IMR-90 (cell line): ENCODE results near the gene ATP10B. TPM values are rescaled to one million over a fixed set of nuclear protein-coding genes. Genes with fewer than 3 reads are reported as not detected.

Experiments used
- ATAC-seq: fragments of 200-7000 bp; cut with Tn5 transposase; 2 replicates; pipeline ENCODE4 v1.9.1; 2020; ENCODE audit warnings: low read depth, mild to moderate bottlenecking, moderate library complexity
- BruUV-seq: library from RNA; stranded (reverse); fragments of 400-500 nt; replicated peaks from 2 replicates; lab custom pipeline; 2021; lab: Mats Ljungman, UMichigan
- CTCF ChIA-PET: fragments of 300-600 bp; formaldehyde crosslinking; extraction: SDS; loops from one replicate; lab custom pipeline; 2021; ENCODE audit warnings: antibody characterized with exemption; lab: Yijun Ruan, JAX
- POLR2A ChIA-PET: fragments of 300-600 bp; sonication (Branson Sonifier 250); formaldehyde crosslinking; loops from one replicate; lab custom pipeline; 2022; ENCODE audit warnings: antibody characterized with exemption; ENCODE audit not compliant: unreplicated experiment; lab: Charles Lee
- DNase-seq: peaks from one replicate; pipeline ENCODE4 v3.0.0; 2013
- H2AFZ ChIP-seq: replicated peaks from 2 replicates; pipeline ENCODE3; 2013; ENCODE audit warnings: low read length, mild to moderate bottlenecking; ENCODE audit not compliant: poor library complexity
- H2AK5ac ChIP-seq: 2 replicates; pipeline ENCODE4 v1.6.1; 2013; ENCODE audit warnings: low read depth, low read length, inconsistent platforms
- H2AK9ac ChIP-seq: replicated peaks from 2 replicates; pipeline ENCODE3; 2013; ENCODE audit warnings: mild to moderate bottlenecking, low read depth, low read length, moderate library complexity; ENCODE audit not compliant: poor library complexity
- H2BK120ac ChIP-seq: 2 replicates; pipeline ENCODE4 v1.6.1; 2013; ENCODE audit warnings: low read depth, low read length, inconsistent platforms
- H2BK15ac ChIP-seq: 3 replicates; pipeline ENCODE4 v1.6.1; 2013; ENCODE audit warnings: low read depth, low read length, inconsistent platforms
- H2BK20ac ChIP-seq: 2 replicates; pipeline ENCODE4 v1.6.1; 2013; ENCODE audit warnings: low read depth, mild to moderate bottlenecking, inconsistent platforms, low read length, moderate library complexity
- H2BK5ac ChIP-seq: 2 replicates; pipeline ENCODE4 v1.6.1; 2013; ENCODE audit warnings: mild to moderate bottlenecking, low read depth, low read length, inconsistent platforms; ENCODE audit not compliant: poor library complexity, severe bottlenecking
- H3K14ac ChIP-seq: replicated peaks from 2 replicates; pipeline ENCODE4 v1.6.1; 2013; ENCODE audit warnings: low read depth, low read length, inconsistent platforms
- H3K18ac ChIP-seq: 2 replicates; pipeline ENCODE4 v1.6.1; 2013; ENCODE audit warnings: low read depth, low read length, control low read depth
- H3K23ac ChIP-seq: 2 replicates; pipeline ENCODE4 v1.6.1; 2013; ENCODE audit warnings: low read depth, low read length, inconsistent platforms
- H3K27ac ChIP-seq: 2 replicates; pipeline ENCODE4 v1.5.1; 2013; ENCODE audit warnings: mild to moderate bottlenecking, control low read depth, low read length; ENCODE audit not compliant: insufficient read depth
- H3K27me3 ChIP-seq: 2 replicates; pipeline ENCODE4 v1.6.1; 2013; ENCODE audit warnings: low read length; ENCODE audit not compliant: control insufficient read depth, insufficient read depth
- H3K36me3 ChIP-seq: 2 replicates; pipeline ENCODE4 v1.6.1; 2013; ENCODE audit warnings: low read length, mixed read lengths; ENCODE audit not compliant: control insufficient read depth, insufficient read depth
- H3K4ac ChIP-seq: 2 replicates; pipeline ENCODE4 v1.6.1; 2013; ENCODE audit warnings: low read depth, low read length, inconsistent platforms
- H3K4me1 ChIP-seq: 2 replicates; pipeline ENCODE4 v1.6.1; 2013; ENCODE audit warnings: low read length, mixed read lengths; ENCODE audit not compliant: control insufficient read depth, insufficient read depth
- H3K4me2 ChIP-seq: 2 replicates; pipeline ENCODE4 v1.6.1; 2013; ENCODE audit warnings: low read depth, mild to moderate bottlenecking, control low read depth, low read length, moderate library complexity
- H3K4me3 ChIP-seq: 2 replicates; pipeline ENCODE4 v1.5.1; 2013; ENCODE audit warnings: low read depth, mild to moderate bottlenecking, control low read depth, low read length, moderate library complexity; ENCODE audit not compliant: insufficient read depth
- H3K56ac ChIP-seq: 2 replicates; pipeline ENCODE4 v1.6.1; 2013; ENCODE audit warnings: low read length, inconsistent platforms; ENCODE audit not compliant: insufficient read depth; ENCODE audit errors: extremely low read depth
- H3K79me1 ChIP-seq, 2 experiments: 2 replicates each; pipeline ENCODE4 v1.6.1; 2013; ENCODE audit warnings: low read length in 2 of 2, inconsistent platforms in 1 of 2, low read depth in 1 of 2
- H3K9ac ChIP-seq: 2 replicates; pipeline ENCODE4 v1.6.1; 2013; ENCODE audit warnings: low read depth, low read length, control low read depth
- H3K9me1 ChIP-seq: 2 replicates; pipeline ENCODE4 v1.6.1; 2013; ENCODE audit warnings: low read length, inconsistent platforms; ENCODE audit not compliant: insufficient read depth
- H3K9me3 ChIP-seq: 2 replicates; pipeline ENCODE4 v1.6.1; 2013; ENCODE audit warnings: low read length; ENCODE audit not compliant: control insufficient read depth, insufficient read depth
- H4K20me1 ChIP-seq: 2 replicates; pipeline ENCODE4 v1.6.1; 2013; ENCODE audit warnings: low read length, inconsistent platforms; ENCODE audit not compliant: insufficient read depth
- H4K5ac ChIP-seq: 2 replicates; pipeline ENCODE4 v1.6.1; 2013; ENCODE audit warnings: mild to moderate bottlenecking, low read depth, low read length, control low read depth
- H4K8ac ChIP-seq, 2 experiments: 2 replicates each; pipeline ENCODE4 v1.6.1; 2013; ENCODE audit warnings: low read depth in 2 of 2, low read length in 2 of 2, control low read depth in 1 of 2, inconsistent platforms in 1 of 2
- H4K91ac ChIP-seq: 2 replicates; pipeline ENCODE4 v1.6.1; 2013; ENCODE audit warnings: low read depth, low read length, inconsistent platforms; ENCODE audit not compliant: insufficient read depth
- MAFK ChIP-seq: IDR thresholded peaks from 2 replicates; pipeline ENCODE4 v1.6.1; 2012; ENCODE audit warnings: low read depth, low read length, improper control_type of control experiment
- MAZ ChIP-seq: IDR thresholded peaks from 2 replicates; pipeline ENCODE4 v1.6.1; 2012; ENCODE audit warnings: low read depth, mild to moderate bottlenecking, low read length, improper control_type of control experiment, moderate library complexity, borderline replicate concordance
- NFE2L2 ChIP-seq: fragments of 150-350 bp; IDR thresholded peaks from 2 replicates; pipeline ENCODE4 v1.6.1; 2016; ENCODE audit warnings: low read depth, mild to moderate bottlenecking, low read length
- WGBS, 2 experiments: methylation state at CpG; one replicate each; pipeline versions ENCODE4 v1.1.5 to v1.1.7; 2013; ENCODE audit warnings: missing lambda C conversion rate in 2 of 2; ENCODE audit not compliant: insufficient read length in 1 of 2; ENCODE audit errors: extremely low coverage in 2 of 2; 5-methylcytosine and 5-hydroxymethylcytosine counted together
- dilution Hi-C: fragments of 300-500 bp; cut with HindIII; formaldehyde crosslinking; loops from one replicate; pipeline ENCODE4 v1.14.3; 2018; ENCODE audit warnings: low sequenced_read_pairs; ENCODE audit not compliant: unreplicated experiment
- in situ Hi-C: fragments of 300-500 bp; cut with MboI; formaldehyde crosslinking; loops from 3 replicates; pipeline ENCODE4 v1.14.3; 2019; ENCODE audit warnings: low sequenced_read_pairs, inconsistent platforms, mixed read lengths
- intact Hi-C: fragments of 100-400 bp; cut with micrococcal nuclease; formaldehyde crosslinking; loops from 2 replicates; pipeline ENCODE4 v1.10.0; 2022
- polyA plus RNA-seq, 3 experiments: library from polyadenylated mRNA; depleted of rRNA; stranded (reverse); fragments of >200 nt; gene quantifications; 2 replicates each; pipeline ENCODE4 v1.2.3, GENCODE V29; 2012; ENCODE audit warnings: low replicate concordance in 1 of 3
- total RNA-seq: library from RNA; depleted of rRNA; stranded (reverse); fragments of >200 nt; gene quantifications from 2 replicates; pipeline ENCODE4 v1.2.3, GENCODE V29; 2012

ATP10B gene
- total and polyA plus RNA-seq, 2 of the 4 experiments (the other 2 are of a cell fraction): not detected

GRCh38 chr5:160567031-160567705 lies 284.8 kb downstream of the ATP10B start:
- Histone ChIP-seq H4K91ac (no peak overlapping the region), H3K27ac (no peak overlapping the region), H3K36me3 (no peaks in the 10 kb centered on the region), H3K9me1 (no peaks in the 10 kb centered on the region), H2AK9ac (no peak overlapping the region), H3K9me3 (no peaks in the 10 kb centered on the region), H4K8ac (no peak overlapping the region), H3K4me1 (no peaks in the 10 kb centered on the region), H4K20me1 (no peaks in the 10 kb centered on the region), H3K56ac (no peak overlapping the region), H2AK5ac (no peak overlapping the region), H2BK15ac (no peak overlapping the region), H3K23ac (no peak overlapping the region), H3K9ac (no peak overlapping the region), H4K5ac (no peak overlapping the region), H3K4ac (no peak overlapping the region), H2AFZ (no peak overlapping the region), H2BK120ac (no peak overlapping the region), H3K79me1 (no peaks in the 10 kb centered on the region), H3K14ac (no peak overlapping the region), H3K27me3 (no peaks in the 10 kb centered on the region), H3K18ac (no peak overlapping the region), H3K4me2 (no peak overlapping the region), H2BK5ac (no peak overlapping the region), H2BK20ac (no peak overlapping the region), H3K4me3 (no peak overlapping the region)
- dilution Hi-C loops: no loop called here
- ChIA-PET CTCF (no interaction called here), POLR2A (no interaction called here)
- TF ChIP-seq MAZ (no peak), NFE2L2 (no peak), MAFK (no peak)
- no CpG with 5 or more reads among the region's 4 CpGs for WGBS, 2 experiments
- in situ Hi-C loops: no loop called here
- intact Hi-C loops: no loop called here
- DNase-seq (no peak), ATAC-seq (no peak)
- BruUV-seq: no TSS peak
